K562 (cell line): ENCODE results near the gene IBA57.

ENCODE experiments used
- CBX3 ChIP-seq, 2 experiments: IDR thresholded peaks; 1 replicate in 1 of 2; 2 replicates in 1 of 2; pipeline ENCODE4 v1.6.1; 2012; ENCODE audit warnings: inconsistent platforms in 2 of 2, low read length in 2 of 2, borderline replicate concordance in 1 of 2, control low read depth in 1 of 2
- EZH2 ChIP-seq: IDR thresholded peaks from 2 replicates; pipeline ENCODE4 v1.6.1; 2012; ENCODE audit warnings: low read depth, mild to moderate bottlenecking, inconsistent platforms, low read length, borderline replicate concordance
- FOS ChIP-seq: IDR thresholded peaks from 3 replicates; pipeline ENCODE4 v1.6.1; 2011; ENCODE audit not compliant: insufficient read length; ENCODE audit errors: extremely low read depth
- HCFC1 ChIP-seq: IDR thresholded peaks from 2 replicates; pipeline ENCODE4 v1.6.1; 2012; ENCODE audit warnings: low read depth, low read length, improper control_type of control experiment
- IRF2 ChIP-seq: sonication (generic); formaldehyde crosslinking; IDR thresholded peaks from 2 replicates; pipeline ENCODE4 v1.8.1; 2022; ENCODE audit warnings: mild to moderate bottlenecking, missing genetic modification reagents
- POLR2A ChIP-seq: fragments of 450-650 bp; conservative IDR thresholded peaks from 2 replicates; pipeline ENCODE4 v1.6.1; 2016
- POLR2AphosphoS2 ChIP-seq: IDR thresholded peaks from 2 replicates; pipeline ENCODE4 v1.6.1; 2012; ENCODE audit warnings: low read length, improper control_type of control experiment
- RAD51 ChIP-seq: fragments of 450-650 bp; IDR thresholded peaks from 2 replicates; pipeline ENCODE4 v1.7.1; 2016; ENCODE audit warnings: low read depth, mild to moderate bottlenecking, borderline replicate concordance
- ZNF707 ChIP-seq: fragments of 250-450 bp; sonication (Bioruptor Pico); conservative IDR thresholded peaks from 2 replicates; pipeline ENCODE4 v1.8.0; 2022; ENCODE audit warnings: inconsistent platforms, mild to moderate bottlenecking, moderate library complexity
- TF ChIP-seq, protein P1 (sequence below), 2 experiments: fragments of 450-650 bp; formaldehyde crosslinking in 1 of 2; IDR thresholded peaks; 2 replicates each; pipeline versions ENCODE4 v1.4.0 to v1.6.1; 2014 to 2020; ENCODE audit warnings: mild to moderate bottlenecking in 2 of 2, borderline replicate concordance in 1 of 2, low read depth in 1 of 2
- TF ChIP-seq, protein P2 (sequence below): sonication (generic); formaldehyde crosslinking; IDR thresholded peaks from 2 replicates; pipeline ENCODE4 v1.8.1; 2023; ENCODE audit warnings: mild to moderate bottlenecking, missing genetic modification reagents

DNA sequence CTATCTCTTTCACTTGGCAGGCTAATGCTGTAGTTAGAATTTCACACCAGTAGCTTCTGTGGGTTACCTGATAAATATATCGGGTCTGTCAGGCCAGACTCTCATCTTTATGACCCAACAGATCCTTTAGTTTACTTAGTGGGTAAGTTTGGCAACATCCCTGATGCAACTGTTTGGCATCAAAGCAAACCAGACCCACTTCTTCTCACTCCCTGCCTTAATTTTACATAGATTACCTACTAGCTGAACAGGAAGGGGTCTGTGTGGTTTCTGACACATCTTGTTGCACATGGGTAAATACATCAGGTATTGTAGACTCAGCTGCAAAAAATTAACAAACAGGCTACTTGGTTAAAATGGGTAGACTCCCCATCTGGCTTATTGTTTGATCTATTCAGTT lies 28.7 kb upstream of the IBA57 start:
- TF ChIP-seq IRF2 (no peak), CBX3 (IDR thresholded peaks at IDR 0.05; ENCODE audit: borderline replicate concordance in 1 of 2, low read length in 2 of 2) (no peak), ZNF707 (CRISPR knock-in tag) (no peak), HCFC1 (no peak), EZH2 (no peak), FOS (no peak), POLR2AphosphoS2 (no peak), POLR2A (no peak), RAD51 (no peak)
- TF ChIP-seq, protein P1, sequence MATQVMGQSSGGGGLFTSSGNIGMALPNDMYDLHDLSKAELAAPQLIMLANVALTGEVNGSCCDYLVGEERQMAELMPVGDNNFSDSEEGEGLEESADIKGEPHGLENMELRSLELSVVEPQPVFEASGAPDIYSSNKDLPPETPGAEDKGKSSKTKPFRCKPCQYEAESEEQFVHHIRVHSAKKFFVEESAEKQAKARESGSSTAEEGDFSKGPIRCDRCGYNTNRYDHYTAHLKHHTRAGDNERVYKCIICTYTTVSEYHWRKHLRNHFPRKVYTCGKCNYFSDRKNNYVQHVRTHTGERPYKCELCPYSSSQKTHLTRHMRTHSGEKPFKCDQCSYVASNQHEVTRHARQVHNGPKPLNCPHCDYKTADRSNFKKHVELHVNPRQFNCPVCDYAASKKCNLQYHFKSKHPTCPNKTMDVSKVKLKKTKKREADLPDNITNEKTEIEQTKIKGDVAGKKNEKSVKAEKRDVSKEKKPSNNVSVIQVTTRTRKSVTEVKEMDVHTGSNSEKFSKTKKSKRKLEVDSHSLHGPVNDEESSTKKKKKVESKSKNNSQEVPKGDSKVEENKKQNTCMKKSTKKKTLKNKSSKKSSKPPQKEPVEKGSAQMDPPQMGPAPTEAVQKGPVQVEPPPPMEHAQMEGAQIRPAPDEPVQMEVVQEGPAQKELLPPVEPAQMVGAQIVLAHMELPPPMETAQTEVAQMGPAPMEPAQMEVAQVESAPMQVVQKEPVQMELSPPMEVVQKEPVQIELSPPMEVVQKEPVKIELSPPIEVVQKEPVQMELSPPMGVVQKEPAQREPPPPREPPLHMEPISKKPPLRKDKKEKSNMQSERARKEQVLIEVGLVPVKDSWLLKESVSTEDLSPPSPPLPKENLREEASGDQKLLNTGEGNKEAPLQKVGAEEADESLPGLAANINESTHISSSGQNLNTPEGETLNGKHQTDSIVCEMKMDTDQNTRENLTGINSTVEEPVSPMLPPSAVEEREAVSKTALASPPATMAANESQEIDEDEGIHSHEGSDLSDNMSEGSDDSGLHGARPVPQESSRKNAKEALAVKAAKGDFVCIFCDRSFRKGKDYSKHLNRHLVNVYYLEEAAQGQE (IDR thresholded peaks at IDR 0.05; ENCODE audit: borderline replicate concordance): no peak
- TF ChIP-seq, protein P1 (CRISPR knock-in tag; IDR thresholded peaks at IDR 0.05; ENCODE audit: low read depth): no peak
- TF ChIP-seq, protein P2, sequence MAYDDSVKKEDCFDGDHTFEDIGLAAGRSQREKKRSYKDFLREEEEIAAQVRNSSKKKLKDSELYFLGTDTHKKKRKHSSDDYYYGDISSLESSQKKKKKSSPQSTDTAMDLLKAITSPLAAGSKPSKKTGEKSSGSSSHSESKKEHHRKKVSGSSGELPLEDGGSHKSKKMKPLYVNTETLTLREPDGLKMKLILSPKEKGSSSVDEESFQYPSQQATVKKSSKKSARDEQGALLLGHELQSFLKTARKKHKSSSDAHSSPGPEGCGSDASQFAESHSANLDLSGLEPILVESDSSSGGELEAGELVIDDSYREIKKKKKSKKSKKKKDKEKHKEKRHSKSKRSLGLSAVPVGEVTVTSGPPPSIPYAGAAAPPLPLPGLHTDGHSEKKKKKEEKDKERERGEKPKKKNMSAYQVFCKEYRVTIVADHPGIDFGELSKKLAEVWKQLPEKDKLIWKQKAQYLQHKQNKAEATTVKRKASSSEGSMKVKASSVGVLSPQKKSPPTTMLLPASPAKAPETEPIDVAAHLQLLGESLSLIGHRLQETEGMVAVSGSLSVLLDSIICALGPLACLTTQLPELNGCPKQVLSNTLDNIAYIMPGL (CRISPR knock-in tag): no peak
